Body of pancreas (tissue), 4 donors: ENCODE results near the gene SLC9A6.

ENCODE experiments used
- POLR2A ChIP-seq, 3 donors: fragments of 450-650 bp; IDR thresholded peaks; one replicate each; pipeline ENCODE4 v1.6.1; 2016; ENCODE audit warnings: antibody characterized with exemption in 3 of 3, mild to moderate bottlenecking in 2 of 3
- TF ChIP-seq, protein P1 (sequence below), 7 experiments: fragments of 450-650 bp in 4 of 7; fragments of 200-600 bp in 3 of 7; sonication (generic) in 3 of 7; IDR thresholded peaks; one replicate each; pipeline ENCODE4 v1.5.1; 2016 to 2019; ENCODE audit warnings: antibody characterized with exemption in 7 of 7

DNA sequence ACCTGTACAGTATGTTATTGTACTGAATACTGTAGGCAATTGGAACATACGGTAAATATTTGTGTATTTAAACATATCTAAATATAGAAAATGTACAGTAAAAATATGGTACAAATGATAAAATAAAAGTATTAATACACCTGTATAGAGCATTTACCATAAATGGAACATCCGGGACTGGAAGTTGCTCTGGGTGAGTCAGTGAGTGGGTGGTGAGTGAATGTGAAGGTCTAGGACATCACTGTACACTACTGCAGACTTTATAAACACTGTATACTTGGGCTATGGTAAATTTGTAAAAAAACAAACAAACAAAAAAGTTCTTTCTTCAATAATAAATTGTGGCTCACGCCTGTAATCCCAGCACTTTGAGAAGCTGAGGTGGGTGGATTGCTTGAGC is 109.7 kb downstream of the SLC9A6 start:
- TF ChIP-seq, protein P1, sequence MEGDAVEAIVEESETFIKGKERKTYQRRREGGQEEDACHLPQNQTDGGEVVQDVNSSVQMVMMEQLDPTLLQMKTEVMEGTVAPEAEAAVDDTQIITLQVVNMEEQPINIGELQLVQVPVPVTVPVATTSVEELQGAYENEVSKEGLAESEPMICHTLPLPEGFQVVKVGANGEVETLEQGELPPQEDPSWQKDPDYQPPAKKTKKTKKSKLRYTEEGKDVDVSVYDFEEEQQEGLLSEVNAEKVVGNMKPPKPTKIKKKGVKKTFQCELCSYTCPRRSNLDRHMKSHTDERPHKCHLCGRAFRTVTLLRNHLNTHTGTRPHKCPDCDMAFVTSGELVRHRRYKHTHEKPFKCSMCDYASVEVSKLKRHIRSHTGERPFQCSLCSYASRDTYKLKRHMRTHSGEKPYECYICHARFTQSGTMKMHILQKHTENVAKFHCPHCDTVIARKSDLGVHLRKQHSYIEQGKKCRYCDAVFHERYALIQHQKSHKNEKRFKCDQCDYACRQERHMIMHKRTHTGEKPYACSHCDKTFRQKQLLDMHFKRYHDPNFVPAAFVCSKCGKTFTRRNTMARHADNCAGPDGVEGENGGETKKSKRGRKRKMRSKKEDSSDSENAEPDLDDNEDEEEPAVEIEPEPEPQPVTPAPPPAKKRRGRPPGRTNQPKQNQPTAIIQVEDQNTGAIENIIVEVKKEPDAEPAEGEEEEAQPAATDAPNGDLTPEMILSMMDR (IDR thresholded peaks at IDR 0.05): no peak
- TF ChIP-seq POLR2A (IDR thresholded peaks at IDR 0.05): no peak
